Fibroblast of villous mesenchyme (primary cell): ENCODE data around the gene CACNA1E. TPM values are rescaled to one million over a fixed set of nuclear protein-coding genes. Genes with fewer than 3 reads are reported as not detected.

Experiments used
- DNase-seq: peaks from one replicate; pipeline ENCODE4 v3.0.0-alpha.2; 2010; ENCODE audit warnings: low read depth
- H3K4me3 ChIP-seq: 2 replicates; pipeline ENCODE4 v1.5.1; 2011; ENCODE audit warnings: low read depth, mild to moderate bottlenecking, low read length
- total RNA-seq: library from RNA; depleted of rRNA; stranded (reverse); fragments of >200 nt; gene quantifications from 2 replicates; pipeline ENCODE4 v1.2.3, GENCODE V29; 2012
- TF ChIP-seq, protein P1 (sequence below): IDR thresholded peaks from 2 replicates; pipeline ENCODE4 v1.5.1; 2012; ENCODE audit warnings: low read depth, mild to moderate bottlenecking, low read length; ENCODE audit not compliant: insufficient read depth

CACNA1E gene
- total RNA-seq, 1 donor, result not detected

DNA sequence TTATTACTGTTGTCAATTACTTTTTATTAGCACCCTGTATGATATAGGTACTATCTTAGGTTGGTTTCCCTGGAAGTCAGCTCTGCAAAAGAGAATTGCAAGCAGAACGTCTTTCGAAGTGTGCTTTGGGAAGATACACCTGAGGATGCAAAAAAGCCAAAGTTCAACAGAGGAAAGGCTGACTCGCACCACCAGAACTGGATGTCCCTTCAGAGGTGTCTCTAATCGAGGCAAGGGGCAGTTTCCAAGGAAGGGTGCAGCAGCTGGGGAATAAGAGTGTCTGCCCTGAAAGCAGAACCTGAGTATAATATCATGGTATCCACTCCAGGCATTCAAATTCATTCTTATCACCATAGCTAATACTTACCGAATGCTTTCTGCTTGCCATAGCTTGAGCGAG lies 149.6 kb downstream of the CACNA1E start:
- DNase-seq, result no peak
- no peak overlapping the region for H3K4me3 ChIP-seq
- TF ChIP-seq, protein P1, sequence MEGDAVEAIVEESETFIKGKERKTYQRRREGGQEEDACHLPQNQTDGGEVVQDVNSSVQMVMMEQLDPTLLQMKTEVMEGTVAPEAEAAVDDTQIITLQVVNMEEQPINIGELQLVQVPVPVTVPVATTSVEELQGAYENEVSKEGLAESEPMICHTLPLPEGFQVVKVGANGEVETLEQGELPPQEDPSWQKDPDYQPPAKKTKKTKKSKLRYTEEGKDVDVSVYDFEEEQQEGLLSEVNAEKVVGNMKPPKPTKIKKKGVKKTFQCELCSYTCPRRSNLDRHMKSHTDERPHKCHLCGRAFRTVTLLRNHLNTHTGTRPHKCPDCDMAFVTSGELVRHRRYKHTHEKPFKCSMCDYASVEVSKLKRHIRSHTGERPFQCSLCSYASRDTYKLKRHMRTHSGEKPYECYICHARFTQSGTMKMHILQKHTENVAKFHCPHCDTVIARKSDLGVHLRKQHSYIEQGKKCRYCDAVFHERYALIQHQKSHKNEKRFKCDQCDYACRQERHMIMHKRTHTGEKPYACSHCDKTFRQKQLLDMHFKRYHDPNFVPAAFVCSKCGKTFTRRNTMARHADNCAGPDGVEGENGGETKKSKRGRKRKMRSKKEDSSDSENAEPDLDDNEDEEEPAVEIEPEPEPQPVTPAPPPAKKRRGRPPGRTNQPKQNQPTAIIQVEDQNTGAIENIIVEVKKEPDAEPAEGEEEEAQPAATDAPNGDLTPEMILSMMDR, result no peak

DNA sequence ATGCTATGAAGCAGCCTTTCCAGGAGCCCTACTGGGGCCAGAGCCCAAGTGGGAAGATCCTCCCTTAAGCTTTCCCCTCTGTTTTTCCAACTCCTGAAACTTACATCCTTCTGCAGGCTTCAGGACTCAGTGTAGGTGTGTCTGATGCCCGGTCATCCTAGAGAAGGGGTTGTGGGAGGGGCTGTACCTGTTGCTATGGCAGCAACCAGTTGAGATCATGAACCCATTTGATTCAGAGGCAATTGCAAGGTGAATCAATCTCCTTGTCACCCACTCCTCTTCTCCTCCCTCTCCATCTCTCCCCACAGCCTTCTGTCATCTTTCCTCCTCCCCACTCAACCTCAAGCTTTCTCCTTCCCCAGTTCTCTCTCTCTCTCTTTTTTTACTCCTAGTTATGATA lies 151.8 kb downstream of the CACNA1E start:
- no peak for DNase-seq
- H3K4me3 ChIP-seq, result no peak overlapping the region
- TF ChIP-seq, protein P1, result no peak

DNA sequence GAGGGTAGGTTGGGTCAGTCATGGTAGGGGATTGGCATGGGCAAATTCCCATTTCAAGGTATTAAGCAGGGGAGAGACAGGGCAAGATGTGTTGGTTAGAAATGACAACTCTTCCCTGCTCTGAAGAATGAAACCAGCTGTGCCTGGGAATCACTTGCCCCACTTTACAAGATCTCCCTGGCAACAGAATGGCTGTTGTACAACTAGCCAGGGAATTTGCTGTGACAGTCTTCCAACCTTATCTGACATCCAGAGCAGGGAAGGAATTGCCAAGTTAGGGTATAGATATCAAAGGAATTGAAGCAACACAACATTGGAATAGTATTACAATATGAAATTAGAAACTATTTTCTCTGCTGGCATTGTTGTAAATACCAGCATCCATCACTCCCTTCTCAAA lies 154.7 kb downstream of the CACNA1E start:
- DNase-seq, result no peak
- TF ChIP-seq, protein P1, result no peak
- H3K4me3 ChIP-seq, result no peak overlapping the region

DNA sequence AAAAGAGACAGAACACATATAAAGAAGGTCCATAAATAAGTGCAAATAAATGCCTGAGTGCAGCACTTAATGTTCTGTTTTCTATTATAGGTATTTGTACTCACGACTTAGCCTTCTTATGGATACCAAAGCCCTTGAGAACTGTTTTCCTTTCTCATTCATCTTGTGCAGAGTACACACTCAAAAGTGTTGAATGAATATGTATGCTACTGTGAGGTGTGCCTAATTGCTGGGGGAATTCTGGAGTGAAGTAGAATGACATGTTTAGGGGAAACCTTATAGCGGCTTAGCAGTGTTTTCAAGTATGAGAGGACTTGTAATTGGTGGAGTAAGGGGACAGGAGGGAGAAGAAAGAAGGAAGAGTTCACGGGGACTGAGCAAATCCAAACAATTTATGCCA lies 157.6 kb downstream of the CACNA1E start:
- H3K4me3 ChIP-seq, result no peak overlapping the region
- TF ChIP-seq, protein P1, result no peak
- no peak for DNase-seq

DNA sequence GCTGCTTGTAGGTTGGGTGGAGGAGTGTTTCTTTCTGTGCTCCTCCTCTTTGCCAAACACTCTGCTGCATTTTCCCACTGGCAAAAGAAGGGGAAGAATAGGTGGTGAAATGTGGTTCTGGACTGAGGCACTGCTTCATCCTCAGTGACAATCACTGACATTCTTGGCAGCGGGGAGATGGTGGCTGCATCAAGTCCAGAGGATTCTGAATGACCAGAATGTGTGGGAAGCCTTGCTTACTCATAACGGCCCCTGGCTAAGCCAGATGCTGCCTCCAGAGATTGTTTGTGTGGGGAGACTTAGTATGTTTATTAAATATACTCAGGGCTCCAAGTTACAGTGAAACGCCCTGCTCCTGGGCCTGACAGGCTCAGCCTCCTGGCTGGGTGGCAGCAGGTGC lies 160.3 kb downstream of the CACNA1E start:
- TF ChIP-seq, protein P1, result no peak
- DNase-seq, result no peak
- H3K4me3 ChIP-seq, result no peak overlapping the region

DNA sequence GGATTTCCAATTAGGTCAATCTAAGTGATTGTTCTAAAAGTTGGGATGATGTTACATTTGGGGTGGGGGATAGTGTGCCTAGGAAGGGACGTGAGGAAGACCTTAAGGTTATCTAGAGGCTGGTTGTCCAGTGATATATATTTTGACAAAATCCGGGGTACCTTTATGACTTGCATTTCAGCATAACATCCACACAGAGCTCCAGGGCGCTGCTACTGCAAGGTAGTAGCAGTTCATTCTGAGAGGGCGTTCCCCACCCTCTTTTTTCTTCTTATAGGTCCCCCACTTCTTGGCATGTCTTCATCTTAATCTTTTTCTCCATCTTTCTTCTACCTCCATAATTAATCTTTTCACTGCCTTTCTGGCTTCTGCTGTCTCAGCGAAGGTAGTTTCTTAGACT lies 161.9 kb downstream of the CACNA1E start:
- TF ChIP-seq, protein P1, result no peak
- DNase-seq, result no peak
- no peak overlapping the region for H3K4me3 ChIP-seq

DNA sequence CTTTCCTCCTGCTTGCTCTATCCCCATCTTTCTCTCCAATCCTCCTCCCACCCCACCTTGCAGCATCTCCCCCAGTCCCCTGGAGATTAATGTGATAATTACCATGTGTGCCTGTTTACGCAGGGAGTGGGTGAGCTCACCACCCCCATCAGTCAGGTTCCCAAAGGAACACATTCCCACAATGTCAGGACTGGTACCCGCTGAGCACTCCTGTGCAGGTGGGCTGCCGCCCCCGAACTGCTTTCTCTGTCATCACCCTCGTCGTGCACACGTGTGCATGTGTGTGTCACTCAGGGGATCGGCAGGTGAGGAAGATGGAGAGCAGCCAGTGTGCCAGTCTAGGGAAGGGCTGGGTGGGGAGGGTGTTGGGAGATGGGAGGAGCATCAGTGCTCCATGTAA lies 163.4 kb downstream of the CACNA1E start:
- TF ChIP-seq, protein P1, result no peak
- H3K4me3 ChIP-seq, result no peak overlapping the region
- no peak for DNase-seq
